K562 (cell line): ENCODE measurements around the gene CEP131. TPM values are rescaled to one million over a fixed set of nuclear protein-coding genes. Genes with fewer than 3 reads are reported as not detected.

ENCODE experiments used
- REST ChIP-seq, 2 experiments: fragments of 450-650 bp; formaldehyde crosslinking in 1 of 2; IDR thresholded peaks; 2 replicates each; pipeline versions ENCODE4 v1.4.0 to v1.6.1; 2014 to 2020; ENCODE audit warnings: mild to moderate bottlenecking in 2 of 2, borderline replicate concordance in 1 of 2, low read depth in 1 of 2
- SIRT6 ChIP-seq: IDR thresholded peaks from one replicate; pipeline ENCODE4 v1.6.1; 2012; ENCODE audit warnings: low read depth, mild to moderate bottlenecking, control low read depth, inconsistent platforms, low read length, moderate library complexity
- polyA plus RNA-seq, 8 experiments: library from polyadenylated mRNA; depleted of rRNA in 4 of 8; stranded (reverse) in 5 of 8; unstranded in 3 of 8; fragments of >200 nt; fragmentation: Nextera tagmentation in 2 of 8; fragmentation: Illumina TruSeq in 1 of 8; extraction: Ambion mirVana in 2 of 8; extraction: Trizol in 1 of 8; gene quantifications; 2 replicates each; pipeline versions ENCODE4 v1.2.1 to v1.2.3, GENCODE V29; 2011 to 2014; ENCODE audit warnings: inconsistent platforms in 1 of 8, missing spikeins in 1 of 8
- total RNA-seq, 7 experiments: library from RNA; depleted of rRNA in 6 of 7; stranded (reverse); fragments of >200 nt in 6 of 7; fragmentation: Illumina TruSeq in 2 of 7; extraction: Trizol in 2 of 7; gene quantifications; 2 replicates each; pipeline versions ENCODE4 v1.2.1 to v1.2.3, GENCODE V29; 2011 to 2021; ENCODE audit warnings: low replicate concordance in 1 of 7

CEP131 gene
- total and polyA plus RNA-seq, 9 of the 15 experiments (the other 6 are each of a cell fraction or from before 2014, with no cell fraction given): 0.24 to 21.2 (median 2.3) TPM

GRCh38 chr17:81213978-81214377 is 8.8 kb downstream of the CEP131 start (continued):
- no peak for TF ChIP-seq REST (IDR thresholded peaks at IDR 0.05; ENCODE audit: borderline replicate concordance)
- TF ChIP-seq REST (CRISPR knock-in tag; IDR thresholded peaks at IDR 0.05; ENCODE audit: low read depth): no peak
- no peak for TF ChIP-seq SIRT6
